HG02588 (cell line): ENCODE data around the gene MRRF.

Experiments used
- ATAC-seq: cut with Tn5 transposase; IDR thresholded peaks from one replicate; pipeline ENCODE4 v1.9.1; 2021; ENCODE audit warnings: mild to moderate bottlenecking, moderate library complexity; ENCODE audit not compliant: unreplicated experiment

The MRRF gene

GRCh38 chr9:122228191-122228567, 36.5 kb upstream of the MRRF start:
- no peak for ATAC-seq

DNA sequence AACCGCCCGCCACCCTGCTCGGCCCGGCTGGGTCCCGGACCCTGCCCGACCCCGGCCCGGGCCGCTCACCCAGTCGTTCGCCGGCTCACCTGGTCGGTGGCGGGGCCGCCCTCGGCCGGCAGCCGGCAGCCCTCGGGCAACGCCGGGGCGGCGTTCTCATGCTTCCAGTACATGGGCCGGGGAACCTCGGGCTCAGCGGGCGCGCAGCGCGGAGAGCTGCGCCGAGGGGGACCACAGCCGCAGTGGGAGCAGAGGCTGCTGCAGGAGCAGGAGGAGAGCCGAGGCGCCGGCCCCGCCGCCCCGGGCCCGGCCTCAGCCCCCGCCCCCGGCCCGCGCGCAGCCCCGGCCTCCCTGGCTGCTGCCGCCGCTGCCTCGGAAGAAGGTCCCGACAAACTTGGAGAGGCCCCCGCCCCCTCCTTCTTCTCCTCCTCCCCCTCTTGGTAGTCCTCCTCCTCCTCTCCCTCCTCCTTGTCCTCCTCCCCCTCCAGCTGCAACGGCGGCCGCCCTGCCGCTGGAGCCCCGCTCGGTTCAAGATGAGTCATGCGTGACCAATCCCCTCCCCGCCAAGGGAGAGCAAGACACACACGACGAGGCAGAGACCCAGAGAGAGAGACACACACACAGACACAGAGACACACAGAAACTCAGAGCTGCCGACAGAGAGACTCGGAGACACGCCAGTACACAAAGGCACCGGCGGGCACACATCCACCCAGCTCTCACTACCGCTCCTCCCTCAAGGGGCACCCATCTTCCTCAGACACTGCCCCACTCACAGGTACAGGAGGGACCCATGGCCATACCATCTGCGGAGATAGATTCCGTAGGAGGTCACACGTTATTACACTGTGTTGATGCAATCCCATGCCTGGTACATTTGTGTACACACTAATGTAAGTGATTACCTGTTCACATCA, 35.9 kb upstream of the MRRF start, which contains the start of gene LHX6:
Gene LHX6 (minus strand): TSS at position 390 of the 917 bp plus-strand sequence. CDS start 217 bp downstream, at position 173.
- ATAC-seq, result no peak

GRCh38 chr9:122229485-122229837, 35.2 kb upstream of the MRRF start:
- no peak for ATAC-seq

DNA sequence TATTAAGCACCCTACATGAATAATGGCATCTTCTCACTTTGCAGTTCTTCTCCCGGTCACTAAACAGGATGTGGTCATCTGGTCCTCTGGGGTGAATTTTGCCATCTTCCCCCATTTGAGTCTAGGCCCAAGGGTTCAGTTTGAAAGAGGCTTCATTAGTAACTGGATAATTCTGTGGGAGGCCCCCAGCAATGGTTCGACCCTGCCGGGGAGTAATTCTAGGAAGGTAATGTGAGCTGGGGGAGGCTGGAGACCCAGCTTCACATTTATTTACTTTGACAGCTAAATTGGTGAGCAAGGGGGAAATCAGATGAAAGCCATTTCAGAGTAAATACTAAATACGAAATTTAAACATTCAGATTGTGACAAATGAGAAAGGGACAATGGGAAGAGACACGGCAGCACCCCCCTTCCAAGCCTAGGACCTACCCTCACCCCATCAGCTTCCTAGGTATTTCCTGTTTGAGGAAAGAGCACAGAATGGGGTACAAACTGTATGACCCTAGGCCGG, 31.8 kb upstream of the MRRF start:
- ATAC-seq, result no peak

DNA sequence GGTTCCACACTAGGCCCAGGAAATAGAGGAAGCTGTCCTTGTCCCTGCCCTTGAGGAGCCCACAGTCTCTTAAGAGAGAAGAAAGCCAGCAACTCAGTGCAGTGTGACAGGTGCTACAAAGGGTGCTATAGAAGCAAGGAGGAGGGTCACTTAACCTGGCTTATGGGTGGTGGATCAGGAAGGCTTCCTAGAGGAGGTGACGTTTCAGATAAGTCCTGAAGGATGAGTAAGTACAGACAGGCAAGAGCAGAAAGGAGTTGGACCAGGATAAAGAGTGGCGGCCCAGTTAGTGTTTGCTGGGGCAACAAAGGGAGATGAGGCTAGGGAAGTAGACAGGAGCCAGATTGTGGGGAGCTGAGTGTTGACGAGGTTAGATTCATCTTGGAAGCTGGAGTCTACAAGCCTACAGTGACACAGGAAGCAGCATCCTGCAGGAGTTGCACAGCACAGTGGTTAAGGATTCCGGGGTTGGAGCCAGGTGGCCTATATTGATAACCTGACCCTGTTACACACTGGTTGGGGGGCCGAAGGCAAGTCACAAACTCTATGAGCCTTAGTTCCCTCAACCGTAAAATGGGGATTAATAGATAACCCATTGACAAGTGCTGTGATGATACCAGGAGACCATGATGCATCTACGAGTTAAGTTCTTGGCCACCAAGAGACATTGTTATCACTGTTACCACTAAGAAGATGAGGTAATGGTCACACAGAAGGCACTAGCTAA, 30.5 kb upstream of the MRRF start:
- ATAC-seq, result no peak

- no peak for ATAC-seq
Observed at GRCh38 chr9:122236681-122237080, 28.0 kb upstream of the MRRF start.

DNA sequence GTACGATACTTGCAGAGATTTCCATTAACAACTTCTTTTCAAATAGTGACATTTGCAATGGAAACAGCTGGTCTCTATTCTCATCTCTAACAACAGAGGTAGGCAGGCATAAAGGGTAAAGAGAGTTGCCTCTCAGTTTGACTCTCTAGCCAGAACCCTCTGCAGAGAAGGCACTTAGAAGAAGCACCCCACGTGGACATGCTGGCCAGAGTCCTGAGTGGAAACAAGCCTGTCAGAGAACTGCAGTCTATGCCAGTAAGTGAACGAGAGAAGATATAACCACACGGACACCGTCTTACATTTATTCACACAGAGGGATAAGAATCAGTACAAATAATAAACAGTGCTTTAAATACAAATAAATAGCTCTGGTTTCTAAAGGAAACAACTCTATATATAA, 25.0 kb upstream of the MRRF start:
- no peak for ATAC-seq

DNA sequence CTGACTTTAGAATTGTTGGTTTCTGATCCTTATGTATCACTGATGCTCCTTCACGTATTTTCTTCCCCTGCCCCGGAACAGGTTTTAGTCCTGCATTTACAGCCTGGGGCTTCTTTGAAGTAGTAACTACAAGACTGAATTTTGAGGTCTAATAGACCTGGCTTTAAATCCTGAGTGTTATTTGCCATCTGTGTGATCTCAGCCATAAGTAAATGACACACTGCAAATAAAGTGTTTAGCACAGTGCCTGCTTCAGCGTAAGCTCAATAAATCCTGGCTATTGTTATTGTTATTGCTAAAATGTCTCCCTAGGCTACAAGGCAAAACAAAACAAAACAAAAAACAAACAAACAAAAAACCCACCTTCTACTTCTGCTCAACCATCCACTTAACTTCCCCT, 20.3 kb upstream of the MRRF start:
- ATAC-seq, result no peak

- ATAC-seq, result no peak
Observed at GRCh38 chr9:122246666-122247065, 18.0 kb upstream of the MRRF start.

DNA sequence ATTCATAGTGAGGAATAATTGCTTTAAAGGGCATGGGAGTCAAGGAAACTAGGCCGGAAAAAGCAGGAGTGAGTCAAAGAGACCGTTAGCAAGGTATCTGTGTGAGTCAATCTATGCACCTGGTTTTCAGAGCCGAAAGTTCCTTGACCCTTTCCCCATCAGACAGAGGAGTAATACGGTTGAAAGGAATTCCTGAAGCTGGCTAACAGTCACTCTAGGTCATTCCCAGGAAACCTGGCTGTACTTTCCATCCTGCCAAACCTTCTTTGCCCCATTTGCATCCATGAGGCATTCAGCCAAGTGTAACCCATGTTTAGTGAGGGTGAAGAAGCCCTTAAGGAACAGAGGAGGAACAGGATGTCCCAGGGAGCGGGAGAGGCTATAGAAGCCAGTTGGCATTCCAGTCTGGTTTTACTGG, 16.2 kb upstream of the MRRF start:
- ATAC-seq, result no peak

- no peak for ATAC-seq
Observed at GRCh38 chr9:122251351-122251750, 13.3 kb upstream of the MRRF start.

- no peak for ATAC-seq
Observed at GRCh38 chr9:122252796-122253195, 11.9 kb upstream of the MRRF start.

- ATAC-seq, result no peak
Observed at GRCh38 chr9:122254761-122255160, 9.9 kb upstream of the MRRF start.

DNA sequence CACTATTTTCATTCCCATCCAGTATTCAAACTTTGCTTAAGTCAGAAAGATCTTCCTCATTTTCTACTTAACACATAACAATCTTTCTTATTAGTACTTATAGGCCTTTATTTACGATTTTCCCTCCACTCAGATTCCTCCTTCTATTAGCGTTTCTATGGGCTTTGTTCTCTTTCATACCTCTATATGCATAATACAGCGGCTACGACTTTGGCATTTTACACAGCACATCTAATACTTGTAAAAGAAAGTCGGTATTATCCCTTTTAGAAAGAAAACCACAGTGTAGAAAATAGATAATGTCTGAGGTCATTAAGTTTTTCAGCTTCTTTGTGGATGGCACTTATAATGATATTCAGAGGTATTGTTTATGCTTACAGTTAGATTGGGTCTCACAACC, 8.5 kb upstream of the MRRF start:
- no peak for ATAC-seq

GRCh38 chr9:122258886-122259415, 5.7 kb upstream of the MRRF start:
- no peak for ATAC-seq

- ATAC-seq, result no peak
Observed at GRCh38 chr9:122261469-122261881, 3.2 kb upstream of the MRRF start.

DNA sequence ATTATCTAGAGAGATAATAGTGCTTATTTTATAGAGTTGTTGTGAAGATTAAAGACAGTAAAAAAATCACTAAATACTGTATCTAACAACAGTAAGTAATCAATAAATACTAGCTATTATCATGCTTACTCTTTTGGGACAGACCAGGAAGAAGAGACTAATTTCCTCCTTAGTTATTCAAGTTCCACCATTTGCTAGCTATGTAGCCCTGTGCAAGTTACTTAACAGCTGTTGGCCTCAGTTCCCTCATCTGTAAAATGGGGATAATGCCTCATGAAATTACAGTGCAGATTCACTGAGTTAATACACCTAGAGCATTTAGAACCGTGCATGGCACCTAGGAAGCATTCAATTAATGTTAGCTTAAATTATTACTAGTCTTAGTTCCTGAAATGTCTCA, 2.6 kb upstream of the MRRF start:
- ATAC-seq, result no peak

- no peak for ATAC-seq
Observed at GRCh38 chr9:122263699-122264349, 858 bp upstream of the MRRF start.

DNA sequence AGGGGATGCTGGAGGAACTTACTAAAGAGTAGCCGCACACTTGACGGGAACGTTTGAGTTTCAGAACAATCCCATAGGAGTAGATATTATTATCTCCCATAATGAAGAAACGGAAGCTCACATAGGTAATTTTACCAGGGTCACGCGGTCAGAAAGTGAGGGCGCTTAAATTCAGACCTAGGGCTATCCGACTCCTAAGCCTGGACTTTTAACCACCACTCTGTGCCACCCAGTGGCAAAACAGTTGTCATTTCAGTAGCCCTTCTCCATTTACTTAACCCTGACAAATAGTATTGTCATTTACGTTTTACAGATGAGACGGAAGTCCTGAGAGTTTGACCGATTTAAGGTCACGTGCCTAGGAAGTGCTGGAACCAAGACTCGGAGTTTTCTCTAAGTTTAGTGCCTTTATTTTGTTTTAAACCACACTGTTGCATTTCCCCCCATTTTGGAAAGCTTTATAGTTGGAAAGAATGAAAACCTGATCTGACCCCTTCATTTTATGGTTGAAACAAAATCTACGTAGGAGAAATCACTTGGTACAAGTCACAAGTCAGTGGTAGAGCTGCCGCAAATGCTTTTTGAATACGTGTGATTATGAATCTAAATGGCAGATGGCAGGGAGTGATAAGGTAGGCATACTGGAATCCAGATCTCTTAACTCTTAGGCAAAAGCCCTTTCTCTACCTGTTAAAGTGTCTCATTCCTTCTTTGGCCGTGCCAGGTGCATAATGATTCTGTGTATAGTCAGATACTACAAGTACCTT, 650 bp downstream of the MRRF start:
- ATAC-seq, result peak; percentile 30

DNA sequence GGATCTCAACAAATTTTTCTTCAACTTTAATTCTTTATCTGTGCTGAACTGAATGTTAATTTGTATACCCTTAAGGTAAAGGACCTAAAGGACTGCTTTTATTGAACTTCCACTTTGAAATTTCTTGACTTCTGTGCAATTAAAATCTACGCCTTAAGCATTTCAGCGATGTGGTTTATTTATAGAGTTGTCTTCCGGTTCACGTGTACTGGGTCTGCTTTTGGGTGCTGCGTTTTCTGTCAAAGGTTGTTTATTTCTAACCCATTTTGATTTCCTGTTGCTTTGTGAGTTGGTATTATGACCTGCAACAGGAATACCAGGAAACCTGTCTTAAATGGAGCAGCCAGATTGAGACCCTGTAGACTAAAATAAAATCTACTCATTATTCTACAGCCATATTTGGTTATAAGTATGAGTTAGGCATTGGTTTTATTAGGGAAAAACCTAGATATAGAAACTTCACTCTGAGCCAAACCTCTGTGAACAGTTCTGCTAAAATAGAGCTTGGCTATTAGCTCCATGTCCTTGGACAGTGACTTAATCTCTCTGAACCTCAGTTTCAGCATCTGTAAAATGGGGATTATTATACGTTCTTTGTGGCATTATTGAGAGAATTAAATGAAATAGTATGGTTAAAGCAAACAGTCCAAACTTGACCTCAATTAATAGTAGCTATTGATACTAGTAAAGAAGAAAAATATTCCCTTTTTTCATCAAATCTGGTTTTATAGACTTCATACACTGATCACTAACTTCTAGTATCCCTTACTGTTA, 3.5 kb downstream of the MRRF start:
- no peak for ATAC-seq
